Measurements from ENCODE around the gene EPHX1.

GRCh38 chr1:225845571-225846259, 35.8 kb downstream of the EPHX1 start:
- TF ChIP-seq ZNF274 (IDR thresholded peaks at IDR 0.05; ENCODE audit: low read depth, low read length): no peak
- TF ChIP-seq YY1 (IDR thresholded peaks at IDR 0.05; ENCODE audit: insufficient read depth, insufficient read length): no peak
- TF ChIP-seq SUZ12 (IDR thresholded peaks at IDR 0.05; ENCODE audit: extremely low read depth, insufficient read depth, insufficient read length): no peak

Measured in NT2/D1 (cell line).